ENCODE data around the gene WDFY4.

GRCh38 chr10:48923748-48924147 is 239.1 kb downstream of the WDFY4 start:
- TF ChIP-seq POLR2AphosphoS5 (IDR thresholded peaks at IDR 0.05; ENCODE audit: low read depth, low read length) (no peak), SIN3A (IDR thresholded peaks at IDR 0.05; ENCODE audit: borderline replicate concordance, low read depth, low read length) (no peak), TAF1 (IDR thresholded peaks at IDR 0.05; ENCODE audit: borderline replicate concordance, low read depth, low read length) (no peak), RCOR1 (IDR thresholded peaks at IDR 0.05; ENCODE audit: low read length) (no peak), REST (IDR thresholded peaks at IDR 0.05; ENCODE audit: low read depth, low read length) (no peak), RAD21 (IDR thresholded peaks at IDR 0.05; ENCODE audit: low read length) (no peak), PBX3 (IDR thresholded peaks at IDR 0.05) (no peak)
- TF ChIP-seq, protein P1, sequence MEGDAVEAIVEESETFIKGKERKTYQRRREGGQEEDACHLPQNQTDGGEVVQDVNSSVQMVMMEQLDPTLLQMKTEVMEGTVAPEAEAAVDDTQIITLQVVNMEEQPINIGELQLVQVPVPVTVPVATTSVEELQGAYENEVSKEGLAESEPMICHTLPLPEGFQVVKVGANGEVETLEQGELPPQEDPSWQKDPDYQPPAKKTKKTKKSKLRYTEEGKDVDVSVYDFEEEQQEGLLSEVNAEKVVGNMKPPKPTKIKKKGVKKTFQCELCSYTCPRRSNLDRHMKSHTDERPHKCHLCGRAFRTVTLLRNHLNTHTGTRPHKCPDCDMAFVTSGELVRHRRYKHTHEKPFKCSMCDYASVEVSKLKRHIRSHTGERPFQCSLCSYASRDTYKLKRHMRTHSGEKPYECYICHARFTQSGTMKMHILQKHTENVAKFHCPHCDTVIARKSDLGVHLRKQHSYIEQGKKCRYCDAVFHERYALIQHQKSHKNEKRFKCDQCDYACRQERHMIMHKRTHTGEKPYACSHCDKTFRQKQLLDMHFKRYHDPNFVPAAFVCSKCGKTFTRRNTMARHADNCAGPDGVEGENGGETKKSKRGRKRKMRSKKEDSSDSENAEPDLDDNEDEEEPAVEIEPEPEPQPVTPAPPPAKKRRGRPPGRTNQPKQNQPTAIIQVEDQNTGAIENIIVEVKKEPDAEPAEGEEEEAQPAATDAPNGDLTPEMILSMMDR (IDR thresholded peaks at IDR 0.05) = no peak
